ENCODE results near the gene RCC1.
A peak's percentile ranks its signal among the peaks of the same experiment; 100 is the strongest.
"Not testable (repeated sequence)": the region's sequence is repeated elsewhere in the genome, so short reads cannot be mapped to it uniquely, and the experiment has no call there.

RCC1 gene

DNA sequence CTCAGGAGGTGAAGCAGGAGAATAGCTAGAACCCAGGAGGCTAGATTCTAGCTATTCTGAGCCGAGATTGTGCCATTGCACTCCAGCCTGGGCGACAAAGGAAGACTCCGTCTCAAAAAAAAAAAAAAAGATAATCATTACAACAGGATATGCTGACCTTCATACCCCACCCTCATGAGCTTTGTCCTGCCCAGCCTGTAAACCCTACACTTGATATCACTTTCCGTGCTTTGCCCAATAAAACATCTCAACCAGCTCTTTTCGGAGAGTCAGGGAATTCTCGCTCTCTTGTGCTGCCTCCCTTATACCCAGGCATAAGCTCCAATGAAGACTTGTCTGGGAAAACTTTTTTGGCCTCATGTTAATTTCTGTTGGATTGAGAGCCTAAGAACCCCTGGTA is 45.5 kb downstream of the RCC1 start:
- Histone ChIP-seq H3K9me3 (ENCODE audit: control insufficient read depth in 1 of 2, low read length in 2 of 2) (no peaks in the 10 kb centered on the region), H3K4me1 (ENCODE audit: control insufficient read depth in 1 of 2, insufficient read depth in 2 of 2, low read length in 2 of 2) (no peaks in the 10 kb centered on the region), H3K4me3 (ENCODE audit: low read depth in 1 of 2, low read length in 2 of 2) (no peak overlapping the region), H3K36me3 (ENCODE audit: control insufficient read depth in 1 of 2, insufficient read depth in 2 of 2, low read length in 2 of 2) (peaks cover 0 to 4% of the 10 kb centered on the region in 2 donors), H3K27me3 (ENCODE audit: low read depth, low read length) (no peaks in the 10 kb centered on the region), H3K27ac (ENCODE audit: low read length) (no peak overlapping the region)

DNA sequence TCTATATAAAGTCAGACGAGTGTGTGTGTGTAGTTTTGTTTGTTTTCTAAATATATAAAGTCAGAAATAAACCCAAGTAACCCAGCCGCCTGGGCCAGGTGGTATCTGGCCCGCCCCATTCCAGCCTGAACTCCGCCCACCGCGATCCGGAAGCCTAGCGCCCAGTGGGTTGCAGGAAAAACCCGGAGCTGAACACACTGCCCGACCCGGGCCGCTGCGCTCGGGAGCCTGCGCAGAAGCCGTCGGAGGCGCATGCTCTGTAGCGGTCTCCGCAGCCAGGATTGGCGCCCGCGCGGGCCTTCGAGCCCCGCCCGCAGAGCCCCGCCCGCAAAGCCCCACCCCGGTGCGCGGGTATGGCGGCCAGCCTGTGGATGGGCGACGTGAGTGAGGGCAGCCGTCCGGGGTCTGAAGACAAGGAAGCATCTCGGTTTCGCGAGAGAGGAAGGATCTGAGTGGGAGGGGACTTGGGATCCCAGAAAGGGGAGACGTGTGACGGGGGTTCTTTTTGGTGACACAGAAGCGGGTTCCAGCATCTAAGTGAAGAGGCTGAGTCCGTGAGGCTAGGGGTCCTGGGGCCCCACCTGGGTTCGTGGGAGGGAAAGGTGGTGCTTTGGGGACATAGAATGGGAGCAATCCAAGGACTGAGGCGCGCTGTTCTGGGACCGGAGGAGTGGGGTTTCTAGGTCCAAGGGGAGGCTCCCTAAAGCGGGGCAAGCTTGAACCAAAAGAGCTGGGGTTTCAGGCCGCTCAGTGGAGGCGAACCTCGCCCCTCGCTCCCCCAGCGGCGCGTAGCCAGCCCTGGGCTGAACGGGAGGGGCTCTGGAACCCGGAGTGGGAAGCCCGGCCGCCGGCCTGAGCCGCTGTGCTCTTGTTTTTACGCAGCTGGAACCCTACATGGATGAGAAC is 47.2 kb downstream of the RCC1 start, which contains the start of gene TRNAU1AP:
Gene TRNAU1AP, plus strand, starts transcription at position 328 of the 906 bp plus-strand sequence. Its CDS starts 26 bp downstream, at position 354.
- Histone ChIP-seq H3K36me3 (ENCODE audit: control insufficient read depth in 1 of 2, insufficient read depth in 2 of 2, low read length in 2 of 2) (peaks cover 0 to 4% of the 10 kb centered on the region in 2 donors), H3K27ac (ENCODE audit: low read length) (peak within 1 kb of the TSS; percentile 87)

DNA sequence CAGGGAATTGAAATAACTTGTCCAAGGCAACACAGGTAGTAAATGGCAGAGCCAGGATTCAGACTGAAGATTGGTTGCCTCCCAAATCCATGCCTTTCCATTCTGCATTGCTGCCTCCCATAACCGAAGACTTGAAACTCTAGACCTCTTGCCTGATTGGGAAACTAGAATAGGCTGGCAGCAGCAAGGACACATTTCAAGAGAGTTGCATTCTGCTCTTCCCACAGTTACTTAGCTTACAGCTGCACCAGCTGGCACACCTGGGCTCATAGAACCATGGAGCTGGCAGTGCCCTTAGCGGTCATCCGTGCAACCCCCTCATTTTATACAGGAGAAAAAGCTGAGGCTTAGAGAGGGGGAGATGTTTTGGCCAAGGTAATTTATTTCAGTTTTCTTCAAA is 55.0 kb downstream of the RCC1 start:
- Histone ChIP-seq H3K4me1 (ENCODE audit: control insufficient read depth in 1 of 2, insufficient read depth in 2 of 2, low read length in 2 of 2) (no peaks in the 10 kb centered on the region), H3K9me3 (ENCODE audit: control insufficient read depth in 1 of 2, low read length in 2 of 2) (no peaks in the 10 kb centered on the region), H3K4me3 (ENCODE audit: low read depth in 1 of 2, low read length in 2 of 2) (no peak overlapping the region), H3K27me3 (ENCODE audit: low read depth, low read length) (no peaks in the 10 kb centered on the region), H3K27ac (ENCODE audit: low read length) (no peak overlapping the region), H3K36me3 (ENCODE audit: control insufficient read depth in 1 of 2, insufficient read depth in 2 of 2, low read length in 2 of 2) (peaks cover 32 to 53% of the 10 kb centered on the region in 2 donors)

More for the DNA sequence above, 47.2 kb downstream of the RCC1 start, which contains the start of gene TRNAU1AP:
- no peaks in the 10 kb centered on the region for H3K27me3 ChIP-seq (ENCODE audit: low read depth, low read length)
- H3K4me1 ChIP-seq (ENCODE audit: control insufficient read depth in 1 of 2, insufficient read depth in 2 of 2, low read length in 2 of 2) = no peaks in the 10 kb centered on the region
- H3K9me3 ChIP-seq (ENCODE audit: control insufficient read depth in 1 of 2, low read length in 2 of 2) = no peaks in the 10 kb centered on the region
- H3K4me3 ChIP-seq (ENCODE audit: low read depth in 1 of 2, low read length in 2 of 2) = peak within 1 kb of the TSS; percentile 94 to 97

DNA sequence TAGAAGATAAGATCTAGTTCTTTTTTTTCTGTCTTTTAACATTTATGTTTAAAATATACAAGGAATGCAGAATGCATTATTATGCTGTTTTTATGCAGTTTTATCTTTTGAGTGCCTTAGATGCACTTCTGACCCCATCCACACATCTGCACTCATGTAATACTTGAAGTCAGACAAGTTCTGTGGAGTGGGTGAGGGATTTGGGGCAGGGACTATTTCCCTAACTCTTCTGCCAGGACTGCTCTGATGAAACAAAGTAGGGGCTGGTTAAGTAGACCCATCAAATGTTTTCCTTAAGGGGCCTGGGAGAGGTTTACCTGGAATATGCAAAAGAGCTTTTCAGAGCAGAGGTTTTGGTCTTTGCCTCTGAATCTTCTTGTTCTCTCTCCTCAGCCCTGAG is 58.5 kb downstream of the RCC1 start:
- no peak overlapping the region for H3K27ac ChIP-seq (ENCODE audit: low read length)
- no peak overlapping the region for H3K4me3 ChIP-seq (ENCODE audit: low read depth in 1 of 2, low read length in 2 of 2)
- H3K9me3 ChIP-seq (ENCODE audit: control insufficient read depth in 1 of 2, low read length in 2 of 2) = no peaks in the 10 kb centered on the region
- peaks cover 49 to 81% of the 10 kb centered on the region in 2 donors for H3K36me3 ChIP-seq (ENCODE audit: control insufficient read depth in 1 of 2, insufficient read depth in 2 of 2, low read length in 2 of 2)
- H3K27me3 ChIP-seq (ENCODE audit: low read depth, low read length) = no peaks in the 10 kb centered on the region
- no peaks in the 10 kb centered on the region for H3K4me1 ChIP-seq (ENCODE audit: control insufficient read depth in 1 of 2, insufficient read depth in 2 of 2, low read length in 2 of 2)

DNA sequence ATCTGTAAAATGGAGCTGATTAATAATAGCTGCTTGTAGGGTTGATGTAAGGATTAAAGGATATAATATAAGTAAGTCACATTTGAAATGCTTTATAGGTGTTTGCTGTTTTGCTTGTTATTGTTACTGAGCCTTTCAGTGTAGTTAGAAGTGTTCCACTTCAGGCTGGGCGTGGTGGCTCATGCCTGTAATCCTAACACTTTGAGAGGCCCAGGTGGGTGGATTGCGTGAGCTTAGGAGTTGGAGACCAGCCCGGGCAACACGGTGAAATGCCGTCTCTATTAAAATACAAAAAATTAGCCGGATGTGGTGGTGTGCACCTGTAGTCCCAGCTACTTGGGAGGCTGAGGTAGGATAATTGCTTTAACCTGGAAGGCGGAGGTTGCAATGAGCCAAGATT is 59.2 kb downstream of the RCC1 start:
- Histone ChIP-seq H3K27ac (ENCODE audit: low read length) (no peak overlapping the region), H3K9me3 (ENCODE audit: control insufficient read depth in 1 of 2, low read length in 2 of 2) (no peaks in the 10 kb centered on the region), H3K36me3 (ENCODE audit: control insufficient read depth in 1 of 2, insufficient read depth in 2 of 2, low read length in 2 of 2) (peaks cover 49 to 76% of the 10 kb centered on the region in 2 donors), H3K4me1 (ENCODE audit: control insufficient read depth in 1 of 2, insufficient read depth in 2 of 2, low read length in 2 of 2) (no peaks in the 10 kb centered on the region), H3K27me3 (ENCODE audit: low read depth, low read length) (no peaks in the 10 kb centered on the region), H3K4me3 (ENCODE audit: low read depth in 1 of 2, low read length in 2 of 2) (no peak overlapping the region)

DNA sequence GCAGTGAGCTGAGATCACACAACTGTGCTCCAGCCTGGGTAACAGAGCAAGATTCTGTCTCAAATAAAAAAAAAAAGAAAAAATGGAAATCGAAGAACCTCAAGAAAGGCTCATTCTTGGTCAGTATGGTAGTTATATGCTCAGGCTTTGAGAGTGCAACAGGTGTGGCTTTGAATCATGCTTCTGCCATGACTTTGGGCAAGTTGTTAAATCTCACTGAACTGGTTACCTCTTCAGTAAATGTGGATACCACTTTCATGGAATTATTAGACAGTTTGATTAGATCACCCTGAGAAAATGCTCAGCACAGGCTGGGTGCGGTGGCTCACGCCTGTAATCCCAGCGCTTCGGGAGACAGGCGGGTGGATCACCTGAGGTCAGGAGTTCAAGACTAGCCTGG is 59.9 kb downstream of the RCC1 start:
- Histone ChIP-seq H3K36me3 (ENCODE audit: control insufficient read depth in 1 of 2, insufficient read depth in 2 of 2, low read length in 2 of 2) (peaks cover 45 to 75% of the 10 kb centered on the region in 2 donors), H3K4me3 (ENCODE audit: low read depth in 1 of 2, low read length in 2 of 2) (no peak overlapping the region), H3K9me3 (ENCODE audit: control insufficient read depth in 1 of 2, low read length in 2 of 2) (no peaks in the 10 kb centered on the region), H3K27ac (ENCODE audit: low read length) (no peak overlapping the region), H3K4me1 (ENCODE audit: control insufficient read depth in 1 of 2, insufficient read depth in 2 of 2, low read length in 2 of 2) (no peaks in the 10 kb centered on the region), H3K27me3 (ENCODE audit: low read depth, low read length) (no peaks in the 10 kb centered on the region)

DNA sequence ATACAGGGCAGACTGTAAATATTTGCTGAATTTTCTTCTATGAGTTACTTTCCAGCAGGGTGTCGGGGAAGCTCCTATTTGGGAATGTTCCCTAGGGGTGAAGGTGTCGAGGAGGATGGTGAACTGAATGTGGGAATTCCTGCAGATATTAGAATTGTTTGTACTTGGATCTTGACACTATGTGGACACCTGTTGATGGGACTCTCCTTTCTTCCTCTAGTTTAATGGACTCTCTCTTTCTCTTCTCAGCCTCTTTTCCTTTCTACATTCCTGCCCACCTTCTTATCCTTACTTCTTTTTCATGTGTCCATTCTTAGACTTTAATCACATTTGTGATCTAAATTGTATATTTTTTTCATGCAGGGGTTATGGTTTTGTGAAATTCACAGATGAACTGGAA is 61.1 kb downstream of the RCC1 start:
- Histone ChIP-seq H3K9me3 (ENCODE audit: control insufficient read depth in 1 of 2, low read length in 2 of 2) (no peaks in the 10 kb centered on the region), H3K36me3 (ENCODE audit: control insufficient read depth in 1 of 2, insufficient read depth in 2 of 2, low read length in 2 of 2) (peaks cover 42 to 75% of the 10 kb centered on the region in 2 donors), H3K27ac (ENCODE audit: low read length) (no peak overlapping the region), H3K4me3 (ENCODE audit: low read depth in 1 of 2, low read length in 2 of 2) (no peak overlapping the region), H3K27me3 (ENCODE audit: low read depth, low read length) (no peaks in the 10 kb centered on the region), H3K4me1 (ENCODE audit: control insufficient read depth in 1 of 2, insufficient read depth in 2 of 2, low read length in 2 of 2) (no peaks in the 10 kb centered on the region)

DNA sequence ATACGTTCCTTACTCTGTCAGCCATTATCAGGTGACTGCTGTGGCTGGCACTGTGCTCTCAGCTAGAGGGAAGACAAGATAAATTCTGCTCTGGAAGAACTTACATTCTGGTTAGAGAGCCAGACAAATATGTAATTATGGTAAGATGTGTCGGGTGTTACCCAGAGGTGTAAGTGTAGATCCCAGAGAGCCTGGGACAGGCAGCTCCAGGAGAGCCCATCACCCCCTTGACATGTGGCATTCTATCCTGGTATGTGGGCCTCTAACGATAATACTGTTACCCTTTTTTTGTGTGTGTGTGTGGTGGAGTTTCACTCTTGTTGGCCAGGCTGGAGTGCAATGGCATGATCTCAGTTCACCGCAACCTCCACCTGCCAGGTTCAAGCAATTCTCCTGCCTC is 66.1 kb downstream of the RCC1 start:
- no peak overlapping the region for H3K4me3 ChIP-seq (ENCODE audit: low read depth in 1 of 2, low read length in 2 of 2)
- no peaks in the 10 kb centered on the region for H3K27me3 ChIP-seq (ENCODE audit: low read depth, low read length)
- H3K4me1 ChIP-seq (ENCODE audit: control insufficient read depth in 1 of 2, insufficient read depth in 2 of 2, low read length in 2 of 2) = no peaks in the 10 kb centered on the region
- H3K36me3 ChIP-seq (ENCODE audit: control insufficient read depth in 1 of 2, insufficient read depth in 2 of 2, low read length in 2 of 2) = peaks cover 20 to 65% of the 10 kb centered on the region in 2 donors
- H3K9me3 ChIP-seq (ENCODE audit: control insufficient read depth in 1 of 2, low read length in 2 of 2) = no peaks in the 10 kb centered on the region
- no peak overlapping the region for H3K27ac ChIP-seq (ENCODE audit: low read length)

DNA sequence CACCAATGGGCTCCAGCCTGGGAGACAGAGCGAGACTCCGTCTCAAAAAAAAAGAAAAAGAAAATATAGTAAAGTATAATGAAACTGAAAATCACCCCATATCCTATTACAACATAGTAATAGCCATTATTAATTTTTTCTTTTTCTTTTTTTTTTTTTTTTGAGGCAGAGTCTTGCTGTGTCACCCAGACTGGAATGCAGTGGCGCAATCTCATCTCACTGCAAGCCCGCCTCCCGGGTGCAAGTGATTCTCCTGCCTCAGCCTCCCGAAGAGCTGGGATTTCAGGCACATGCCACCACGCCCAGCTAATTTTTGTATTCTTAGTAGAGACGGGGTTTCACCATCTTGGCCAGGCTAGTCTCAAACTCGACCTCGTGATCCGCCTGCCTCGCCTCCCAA is 67.0 kb downstream of the RCC1 start:
- H3K4me1 ChIP-seq (ENCODE audit: control insufficient read depth in 1 of 2, insufficient read depth in 2 of 2, low read length in 2 of 2); H3K4me3 ChIP-seq (ENCODE audit: low read depth in 1 of 2, low read length in 2 of 2); H3K27me3 ChIP-seq (ENCODE audit: low read depth, low read length); H3K9me3 ChIP-seq (ENCODE audit: control insufficient read depth in 1 of 2, low read length in 2 of 2); H3K27ac ChIP-seq (ENCODE audit: low read length): not testable (repeated sequence)
- peaks cover 21 to 65% of the 10 kb centered on the region in 2 donors for H3K36me3 ChIP-seq (ENCODE audit: control insufficient read depth in 1 of 2, insufficient read depth in 2 of 2, low read length in 2 of 2)

DNA sequence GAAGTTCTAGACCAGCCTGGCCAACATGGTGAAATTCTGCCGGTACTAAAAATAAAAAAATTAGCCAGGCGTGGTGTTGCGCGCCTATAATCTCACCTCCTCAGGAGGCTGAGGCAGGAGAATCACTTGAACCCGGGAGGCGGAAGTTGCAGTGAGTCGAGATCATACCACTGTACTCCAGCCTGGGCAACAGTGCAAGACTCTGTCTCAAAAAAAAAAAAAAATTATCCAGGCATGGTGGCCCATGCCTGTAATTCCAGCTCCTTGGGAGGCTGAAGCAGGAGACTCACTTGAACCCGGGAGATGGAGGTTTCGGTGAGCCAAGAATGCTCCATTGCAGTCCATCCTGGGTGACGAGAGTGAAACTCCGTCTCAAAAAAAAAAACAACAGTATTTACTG is 67.7 kb downstream of the RCC1 start:
- H3K4me3 ChIP-seq (ENCODE audit: low read depth in 1 of 2, low read length in 2 of 2) = no peak overlapping the region
- peaks cover 22 to 66% of the 10 kb centered on the region in 2 donors for H3K36me3 ChIP-seq (ENCODE audit: control insufficient read depth in 1 of 2, insufficient read depth in 2 of 2, low read length in 2 of 2)
- H3K27me3 ChIP-seq (ENCODE audit: low read depth, low read length) = no peaks in the 10 kb centered on the region
- no peak overlapping the region for H3K27ac ChIP-seq (ENCODE audit: low read length)
- H3K9me3 ChIP-seq (ENCODE audit: control insufficient read depth in 1 of 2, low read length in 2 of 2) = no peaks in the 10 kb centered on the region
- H3K4me1 ChIP-seq (ENCODE audit: control insufficient read depth in 1 of 2, insufficient read depth in 2 of 2, low read length in 2 of 2) = no peaks in the 10 kb centered on the region

DNA sequence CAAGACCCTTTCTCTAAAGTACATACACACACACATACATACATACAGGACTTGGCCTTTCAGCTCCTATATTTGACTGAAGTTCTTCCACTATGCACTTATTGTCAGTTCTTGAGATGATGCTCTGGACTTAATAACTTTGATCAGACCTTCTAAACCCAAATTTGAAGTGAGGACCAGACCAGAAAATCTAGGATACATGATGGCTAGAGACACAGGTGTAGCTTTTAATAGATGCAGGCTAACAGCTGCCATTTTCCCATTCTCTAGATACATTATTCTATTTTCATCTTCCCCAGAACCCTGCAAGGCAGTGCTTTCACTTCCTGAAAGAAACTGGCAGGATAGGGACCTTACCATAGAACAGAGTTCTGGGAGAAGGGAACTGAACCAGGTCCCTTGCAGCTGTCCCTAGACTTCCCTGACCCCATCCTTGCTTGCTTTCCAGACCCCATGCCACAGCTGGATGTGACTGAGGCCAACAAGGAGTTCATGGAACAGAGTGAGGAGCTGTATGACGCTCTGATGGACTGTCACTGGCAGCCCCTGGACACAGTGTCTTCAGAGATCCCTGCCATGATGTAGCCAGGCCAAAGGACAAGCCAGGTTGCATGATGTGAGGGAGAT is 71.3 kb downstream of the RCC1 start:
- H3K27me3 ChIP-seq (ENCODE audit: low read depth, low read length) = no peaks in the 10 kb centered on the region
- H3K9me3 ChIP-seq (ENCODE audit: control insufficient read depth in 1 of 2, low read length in 2 of 2) = no peaks in the 10 kb centered on the region
- no peak overlapping the region for H3K27ac ChIP-seq (ENCODE audit: low read length)
- peaks cover 27 to 50% of the 10 kb centered on the region in 2 donors for H3K36me3 ChIP-seq (ENCODE audit: control insufficient read depth in 1 of 2, insufficient read depth in 2 of 2, low read length in 2 of 2)
- no peak overlapping the region for H3K4me3 ChIP-seq (ENCODE audit: low read depth in 1 of 2, low read length in 2 of 2)
- peaks cover 7 to 16% of the 10 kb centered on the region in 2 donors for H3K4me1 ChIP-seq (ENCODE audit: control insufficient read depth in 1 of 2, insufficient read depth in 2 of 2, low read length in 2 of 2)
